ENCODE data around the gene POU2F3. TPM values are rescaled to one million over a fixed set of nuclear protein-coding genes. Genes with fewer than 3 reads are reported as not detected.
A peak's percentile ranks its signal among the peaks of the same experiment; 100 is the strongest.

Gene POU2F3
- total and polyA plus RNA-seq, 2 of the 4 experiments (the other 2 are of a cell fraction), result under 0.01 to 0.09 TPM

- H2BK20ac ChIP-seq (ENCODE audit: low read depth, low read length), result 0 out of 2 replicates have a peak within 1 kb of the TSS, but pooled peaks have one; percentile 30
- H3K9me3 ChIP-seq (ENCODE audit: control insufficient read depth, insufficient read depth, low read length), result no peaks in the 10 kb centered on the region
- H3K36me3 ChIP-seq (ENCODE audit: control insufficient read depth, insufficient read depth, low read length), result no peaks in the 10 kb centered on the region
- H3K23ac ChIP-seq (ENCODE audit: low read depth, low read length), result peak within 1 kb of the TSS; percentile 76
- peak within 1 kb of the TSS; percentile 96 for H3K9ac ChIP-seq (ENCODE audit: low read depth, low read length)
- in situ Hi-C loops (cut with MboI; ENCODE audit: low sequenced_read_pairs), result loop anchor here (25.0 kb wide), 1 partner anchor 101 kb away; no protein-coding TSS in a partner anchor
- no peaks in the 10 kb centered on the region for H3K9me1 ChIP-seq (ENCODE audit: insufficient read depth, low read length)
- peak within 1 kb of the TSS; percentile 86 for H4K91ac ChIP-seq (ENCODE audit: insufficient read depth, low read depth, low read length)
- peak within 1 kb of the TSS; percentile 93 for H3K4me3 ChIP-seq (ENCODE audit: insufficient read depth, low read depth, low read length)
- peaks cover 6% of the 10 kb centered on the region for H3K4me1 ChIP-seq (ENCODE audit: control insufficient read depth, insufficient read depth, low read length)
- no TSS peak for BruUV-seq (replicated peaks)
- H2BK15ac ChIP-seq (ENCODE audit: low read depth, low read length), result peak within 1 kb of the TSS; percentile 37; the same call in 1 of the 3 replicates
- H2BK5ac ChIP-seq (ENCODE audit: low read depth, low read length, poor library complexity, severe bottlenecking), result peak within 1 kb of the TSS; percentile 87
- peak within 1 kb of the TSS; percentile 92 for H3K27ac ChIP-seq (ENCODE audit: insufficient read depth, low read length)
- DNase-seq, result peak; percentile 97
- ATAC-seq (ENCODE audit: low read depth), result peak; percentile 61
- peak within 1 kb of the TSS; percentile 76 for H3K18ac ChIP-seq (ENCODE audit: low read depth, low read length)
- ChIA-PET CTCF (interaction anchor here (0.6 to 1.0 kb wide), 4 partner anchors 10 to 701 kb away, joined by 3 to 6 read pairs (median 3); no protein-coding TSS in a partner anchor), POLR2A (ENCODE audit: unreplicated experiment) (interaction anchor here (0.6 to 1.5 kb wide), 2 partner anchors 9 to 11 kb away, joined by 3 to 24 read pairs; partner anchors contain the start of gene TLCD5)
- dilution Hi-C loops (cut with HindIII; ENCODE audit: low sequenced_read_pairs, unreplicated experiment), result no loop called here
- peak within 1 kb of the TSS; percentile 94 for H2AFZ ChIP-seq (replicated peaks; ENCODE audit: low read length, poor library complexity)
- peak within 1 kb of the TSS; percentile 17 to 77; a peak in 3 of 4 replicates for H4K8ac ChIP-seq (ENCODE audit: low read depth in 2 of 2, low read length in 2 of 2)
- H2AK5ac ChIP-seq (ENCODE audit: low read depth, low read length), result peak within 1 kb of the TSS; percentile 88
- no peaks in the 10 kb centered on the region for H3K27me3 ChIP-seq (ENCODE audit: control insufficient read depth, insufficient read depth, low read length)
- WGBS, 2 experiments (ENCODE audit: extremely low coverage in 2 of 2, insufficient read length in 1 of 2), result 0% methylated on average over 41 of the region's 92 CpGs; no CpG with 5 or more reads in 1 of the 2 experiments
- H2AK9ac ChIP-seq (replicated peaks; ENCODE audit: low read depth, low read length, poor library complexity), result peak within 1 kb of the TSS; percentile 88
- peak within 1 kb of the TSS; percentile 100 for H3K4me2 ChIP-seq (ENCODE audit: low read depth, low read length)
- H3K56ac ChIP-seq (ENCODE audit: extremely low read depth, insufficient read depth, low read length), result peak within 1 kb of the TSS; percentile 94
- H3K4ac ChIP-seq (ENCODE audit: low read depth, low read length), result peak within 1 kb of the TSS; percentile 95
- H3K14ac ChIP-seq (replicated peaks; ENCODE audit: low read depth, low read length), result peak within 1 kb of the TSS; percentile 98
- peaks cover 41% of the 10 kb centered on the region for H4K20me1 ChIP-seq (ENCODE audit: insufficient read depth, low read length)
- intact Hi-C loops (cut with micrococcal nuclease), result loop anchor here (1.0 to 10.0 kb wide), 8 partner anchors 51 to 1259 kb away; no protein-coding TSS in a partner anchor
- H2BK120ac ChIP-seq (ENCODE audit: low read depth, low read length), result peak within 1 kb of the TSS; percentile 82
- H4K5ac ChIP-seq (ENCODE audit: low read depth, low read length), result peak within 1 kb of the TSS; percentile 51
- peaks cover 3 to 21% of the 10 kb centered on the region in 2 experiments; a peak in 3 of 4 replicates for H3K79me1 ChIP-seq (ENCODE audit: low read depth in 1 of 2, low read length in 2 of 2)
- 0 out of 2 replicates have a peak, but pooled peaks have one; percentile 11 for TF ChIP-seq FOS (IDR thresholded peaks at IDR 0.05; ENCODE audit: low read depth, low read length)
- no peak for TF ChIP-seq RFX5 (IDR thresholded peaks at IDR 0.05; ENCODE audit: low read depth, low read length)
- TF ChIP-seq BHLHE40 (IDR thresholded peaks at IDR 0.05; ENCODE audit: low read depth, low read length), result no peak
- no peak for TF ChIP-seq RAD21 (IDR thresholded peaks at IDR 0.05; ENCODE audit: low read length)
- TF ChIP-seq ELK1 (IDR thresholded peaks at IDR 0.05; ENCODE audit: borderline replicate concordance, low read depth, low read length), result no peak
- peak; percentile 73 for TF ChIP-seq POLR2A (IDR thresholded peaks at IDR 0.05; ENCODE audit: low read depth, low read length)
- TF ChIP-seq, protein P1, sequence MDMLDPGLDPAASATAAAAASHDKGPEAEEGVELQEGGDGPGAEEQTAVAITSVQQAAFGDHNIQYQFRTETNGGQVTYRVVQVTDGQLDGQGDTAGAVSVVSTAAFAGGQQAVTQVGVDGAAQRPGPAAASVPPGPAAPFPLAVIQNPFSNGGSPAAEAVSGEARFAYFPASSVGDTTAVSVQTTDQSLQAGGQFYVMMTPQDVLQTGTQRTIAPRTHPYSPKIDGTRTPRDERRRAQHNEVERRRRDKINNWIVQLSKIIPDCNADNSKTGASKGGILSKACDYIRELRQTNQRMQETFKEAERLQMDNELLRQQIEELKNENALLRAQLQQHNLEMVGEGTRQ (IDR thresholded peaks at IDR 0.05; ENCODE audit: low read depth, low read length), result no peak
- peak; percentile 51; the same call in 1 of the 2 replicates for TF ChIP-seq CEBPB (IDR thresholded peaks at IDR 0.05; ENCODE audit: low read depth, low read length)
- TF ChIP-seq, protein P2, sequence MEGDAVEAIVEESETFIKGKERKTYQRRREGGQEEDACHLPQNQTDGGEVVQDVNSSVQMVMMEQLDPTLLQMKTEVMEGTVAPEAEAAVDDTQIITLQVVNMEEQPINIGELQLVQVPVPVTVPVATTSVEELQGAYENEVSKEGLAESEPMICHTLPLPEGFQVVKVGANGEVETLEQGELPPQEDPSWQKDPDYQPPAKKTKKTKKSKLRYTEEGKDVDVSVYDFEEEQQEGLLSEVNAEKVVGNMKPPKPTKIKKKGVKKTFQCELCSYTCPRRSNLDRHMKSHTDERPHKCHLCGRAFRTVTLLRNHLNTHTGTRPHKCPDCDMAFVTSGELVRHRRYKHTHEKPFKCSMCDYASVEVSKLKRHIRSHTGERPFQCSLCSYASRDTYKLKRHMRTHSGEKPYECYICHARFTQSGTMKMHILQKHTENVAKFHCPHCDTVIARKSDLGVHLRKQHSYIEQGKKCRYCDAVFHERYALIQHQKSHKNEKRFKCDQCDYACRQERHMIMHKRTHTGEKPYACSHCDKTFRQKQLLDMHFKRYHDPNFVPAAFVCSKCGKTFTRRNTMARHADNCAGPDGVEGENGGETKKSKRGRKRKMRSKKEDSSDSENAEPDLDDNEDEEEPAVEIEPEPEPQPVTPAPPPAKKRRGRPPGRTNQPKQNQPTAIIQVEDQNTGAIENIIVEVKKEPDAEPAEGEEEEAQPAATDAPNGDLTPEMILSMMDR (conservative IDR thresholded peaks at IDR 0.05; ENCODE audit: low read depth, low read length), result peak; percentile 31; the same call in 1 of the 2 replicates
- no peak for TF ChIP-seq CHD1 (IDR thresholded peaks at IDR 0.05; ENCODE audit: low read depth, low read length)
- peak; percentile 30; the same call in 1 of the 2 replicates for TF ChIP-seq MXI1 (IDR thresholded peaks at IDR 0.05; ENCODE audit: borderline replicate concordance, low read depth, low read length)
- no peak; the same call in 1 of the 2 replicates for TF ChIP-seq SMC3 (IDR thresholded peaks at IDR 0.05; ENCODE audit: low read depth, low read length)
- peak; percentile 25; the same call in 1 of the 2 replicates for TF ChIP-seq NFE2L2 (IDR thresholded peaks at IDR 0.05; ENCODE audit: low read depth, low read length)
Observed at GRCh38 chr11:120335908-120336640, 96.1 kb downstream of the POU2F3 start, which contains the start of gene ARHGEF12. ARHGEF12 (plus strand) TSS chr11:120336413; CDS start chr11:120337244, 831 bp downstream.
